Esophagus muscularis mucosa (tissue), 4 donors: ENCODE data around the gene PRAMEF4.
"Not testable (repeated sequence)": the region's sequence is repeated elsewhere in the genome, so short reads cannot be mapped to it uniquely, and the experiment has no call there.

Experiments used
- EP300 ChIP-seq: sonication (generic); formaldehyde crosslinking; IDR thresholded peaks from one replicate; pipeline ENCODE4 v1.6.1; 2017; ENCODE audit warnings: antibody characterized with exemption
- POLR2A ChIP-seq: fragments of 450-650 bp; IDR thresholded peaks from one replicate; pipeline ENCODE4 v1.6.1; 2017; ENCODE audit warnings: antibody characterized with exemption, moderate library complexity, mild to moderate bottlenecking, low read depth
- TF ChIP-seq, protein P1 (sequence below), 3 experiments: fragments of 200-600 bp in 2 of 3; fragments of 450-650 bp in 1 of 3; sonication (generic) in 2 of 3; IDR thresholded peaks; one replicate each; pipeline ENCODE4 v1.5.1; 2017 to 2019; ENCODE audit warnings: antibody characterized with exemption in 3 of 3, mild to moderate bottlenecking in 2 of 3, moderate library complexity in 1 of 3

DNA sequence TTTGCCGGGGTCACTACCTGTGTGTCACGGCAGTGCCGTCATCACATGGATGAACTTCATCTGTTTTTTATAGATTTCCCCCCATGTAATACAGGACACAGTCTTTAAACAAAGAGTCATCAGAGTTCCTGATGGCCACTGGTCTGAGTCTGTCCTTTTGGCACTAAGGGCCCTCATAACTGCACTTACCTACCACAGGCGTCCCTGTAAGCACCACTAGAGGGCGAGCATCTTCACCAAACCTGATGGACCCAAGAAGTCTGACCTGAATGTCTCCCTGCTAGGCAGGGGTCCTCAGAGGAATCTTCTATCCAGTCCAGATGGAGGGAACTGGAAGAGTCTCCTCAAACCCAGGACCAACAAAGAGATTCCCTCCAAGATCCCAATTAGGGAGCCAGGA lies 38.4 kb upstream of the PRAMEF4 start:
- not testable (repeated sequence) for TF ChIP-seq EP300, POLR2A
- TF ChIP-seq, protein P1, sequence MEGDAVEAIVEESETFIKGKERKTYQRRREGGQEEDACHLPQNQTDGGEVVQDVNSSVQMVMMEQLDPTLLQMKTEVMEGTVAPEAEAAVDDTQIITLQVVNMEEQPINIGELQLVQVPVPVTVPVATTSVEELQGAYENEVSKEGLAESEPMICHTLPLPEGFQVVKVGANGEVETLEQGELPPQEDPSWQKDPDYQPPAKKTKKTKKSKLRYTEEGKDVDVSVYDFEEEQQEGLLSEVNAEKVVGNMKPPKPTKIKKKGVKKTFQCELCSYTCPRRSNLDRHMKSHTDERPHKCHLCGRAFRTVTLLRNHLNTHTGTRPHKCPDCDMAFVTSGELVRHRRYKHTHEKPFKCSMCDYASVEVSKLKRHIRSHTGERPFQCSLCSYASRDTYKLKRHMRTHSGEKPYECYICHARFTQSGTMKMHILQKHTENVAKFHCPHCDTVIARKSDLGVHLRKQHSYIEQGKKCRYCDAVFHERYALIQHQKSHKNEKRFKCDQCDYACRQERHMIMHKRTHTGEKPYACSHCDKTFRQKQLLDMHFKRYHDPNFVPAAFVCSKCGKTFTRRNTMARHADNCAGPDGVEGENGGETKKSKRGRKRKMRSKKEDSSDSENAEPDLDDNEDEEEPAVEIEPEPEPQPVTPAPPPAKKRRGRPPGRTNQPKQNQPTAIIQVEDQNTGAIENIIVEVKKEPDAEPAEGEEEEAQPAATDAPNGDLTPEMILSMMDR (IDR thresholded peaks at IDR 0.05): not testable (repeated sequence)
